HL-60/S4 treated with phorbol 12-myristate 13-acetate at 8.2 ng/mL for 4 days and 3 days (cell line): ENCODE data around the gene ATP11A.

Experiments
- in situ Hi-C: fragments of 300-500 bp; cut with MboI; formaldehyde crosslinking; loops from 2 replicates; pipeline ENCODE4 v1.15.0; 2022; ENCODE audit warnings: low sequenced_read_pairs

Gene ATP11A

DNA sequence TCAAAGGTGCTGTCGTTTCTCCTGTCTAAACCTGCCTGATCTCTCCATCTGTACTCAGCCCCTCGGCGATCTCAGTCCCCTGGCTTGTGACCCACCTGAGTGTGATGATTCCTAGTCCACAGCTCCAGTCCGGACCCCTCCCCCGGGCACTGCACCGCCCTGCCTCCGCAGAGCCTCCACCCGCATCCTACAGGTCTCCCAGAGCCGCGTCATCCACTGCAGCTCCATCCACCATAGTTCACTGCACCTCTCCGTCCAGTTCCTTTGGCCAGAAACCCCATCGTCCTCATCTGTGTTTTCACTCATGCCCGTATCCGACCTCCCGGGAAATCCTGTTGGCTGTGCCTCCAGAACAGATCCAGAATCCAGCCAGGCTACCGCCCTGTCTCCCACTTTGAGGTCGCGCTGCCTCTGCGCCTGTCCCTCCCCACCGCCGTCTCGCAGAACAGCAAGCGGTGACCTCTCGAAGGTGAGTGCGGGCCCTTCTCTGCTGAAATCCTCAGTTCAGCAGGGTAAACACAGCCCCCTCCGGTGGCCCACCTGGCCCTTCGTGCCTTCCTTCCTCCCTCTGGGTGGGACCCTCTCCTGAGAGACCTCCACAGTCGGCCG is 227.3 kb downstream of the ATP11A start:
- in situ Hi-C loops, result no loop called here

DNA sequence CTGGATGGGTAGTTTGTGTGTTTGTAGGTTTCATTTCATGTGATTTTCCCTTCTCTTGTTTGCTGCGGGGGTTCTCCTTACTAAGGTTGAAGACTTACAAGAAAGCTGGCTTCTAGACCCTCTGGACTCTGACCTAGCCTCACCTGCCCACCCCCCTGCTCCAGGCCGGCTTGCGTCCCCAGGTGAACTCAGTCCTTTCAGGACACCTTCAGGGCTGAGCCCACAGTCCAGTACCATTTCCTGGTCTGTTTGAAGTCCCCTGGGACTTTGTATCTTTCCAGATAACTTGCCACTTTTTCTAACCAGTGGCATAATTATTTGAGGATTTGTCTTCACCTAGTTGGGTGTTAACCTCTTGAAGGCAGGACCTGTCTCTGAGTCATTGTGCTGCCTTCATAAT is 227.9 kb downstream of the ATP11A start:
- in situ Hi-C loops, result no loop called here

DNA sequence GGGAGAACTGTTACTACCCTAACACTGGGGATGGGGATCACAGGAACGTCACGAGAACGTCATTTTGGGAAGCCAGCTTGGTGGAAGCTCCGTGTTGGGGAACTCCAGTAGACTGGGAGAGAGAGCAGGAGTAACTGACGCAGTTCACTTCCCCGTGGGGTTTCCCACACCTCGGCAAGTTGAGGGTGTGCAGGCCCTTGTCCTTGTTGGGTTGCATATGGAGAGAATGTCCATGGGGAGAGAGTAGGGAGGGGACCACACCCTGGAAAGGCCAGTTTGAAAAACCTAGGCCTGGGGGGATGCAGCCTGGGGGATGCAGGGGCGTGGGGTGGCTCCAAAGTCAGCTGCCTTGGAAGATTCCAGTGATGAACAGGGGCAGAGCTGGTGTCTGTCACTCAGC is 228.4 kb downstream of the ATP11A start:
- in situ Hi-C loops, result no loop called here

DNA sequence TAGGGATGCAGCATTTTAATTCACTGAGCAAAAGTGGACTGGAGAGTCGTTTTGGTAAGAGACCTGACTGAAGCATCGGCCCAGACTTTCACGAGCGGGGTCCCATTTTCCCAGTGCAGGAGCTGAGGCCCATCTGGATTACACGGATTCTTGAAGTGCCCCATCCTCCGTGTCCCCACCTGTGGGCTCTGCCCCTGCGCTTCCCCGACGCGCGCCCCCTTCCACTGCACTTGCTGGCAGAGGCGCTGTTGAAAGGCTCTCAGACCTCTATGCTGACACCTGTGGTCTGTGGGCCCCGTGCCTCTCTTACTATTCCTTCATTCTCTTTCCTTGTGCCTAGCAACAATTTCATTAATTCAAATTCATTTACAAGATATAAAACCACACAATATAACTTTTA is 228.9 kb downstream of the ATP11A start:
- in situ Hi-C loops, result no loop called here

DNA sequence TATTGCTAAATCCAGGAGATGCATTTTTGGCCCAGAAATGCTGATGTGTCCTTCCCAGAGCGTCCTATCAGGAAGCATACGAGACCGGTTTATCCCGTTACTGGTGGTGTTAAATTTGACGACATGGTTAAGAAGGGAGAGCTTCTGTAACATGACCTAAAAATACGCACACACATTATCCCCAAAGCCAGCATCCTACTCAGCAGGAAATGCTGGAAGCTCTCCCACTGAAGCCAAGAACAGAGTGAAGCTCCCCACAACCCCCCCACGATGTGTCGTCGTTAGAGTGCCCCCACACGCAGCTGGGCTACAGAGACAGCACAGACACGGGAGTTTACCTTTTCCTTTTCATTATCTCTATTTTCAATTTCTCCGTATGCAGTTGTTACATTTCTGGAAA is 234.1 kb downstream of the ATP11A start:
- in situ Hi-C loops, result no loop called here

DNA sequence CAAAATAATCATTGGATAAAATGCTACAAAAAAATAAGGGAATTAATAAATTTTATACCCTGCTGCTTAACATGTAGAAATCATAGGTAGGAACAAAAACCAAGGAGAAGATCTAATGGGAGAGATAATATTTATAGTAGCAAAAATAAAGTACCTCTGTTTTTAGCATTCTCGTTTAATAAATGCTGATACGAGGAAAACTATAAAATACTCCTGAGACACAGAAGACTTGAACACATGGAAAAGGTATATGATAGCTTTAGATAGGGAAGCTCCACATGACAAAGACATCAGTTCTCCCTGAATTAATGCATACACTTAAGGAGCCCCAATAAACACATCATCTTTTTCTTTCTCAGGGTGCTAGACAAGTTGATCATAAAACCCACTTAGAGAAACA is 234.5 kb downstream of the ATP11A start:
- in situ Hi-C loops, result no loop called here

DNA sequence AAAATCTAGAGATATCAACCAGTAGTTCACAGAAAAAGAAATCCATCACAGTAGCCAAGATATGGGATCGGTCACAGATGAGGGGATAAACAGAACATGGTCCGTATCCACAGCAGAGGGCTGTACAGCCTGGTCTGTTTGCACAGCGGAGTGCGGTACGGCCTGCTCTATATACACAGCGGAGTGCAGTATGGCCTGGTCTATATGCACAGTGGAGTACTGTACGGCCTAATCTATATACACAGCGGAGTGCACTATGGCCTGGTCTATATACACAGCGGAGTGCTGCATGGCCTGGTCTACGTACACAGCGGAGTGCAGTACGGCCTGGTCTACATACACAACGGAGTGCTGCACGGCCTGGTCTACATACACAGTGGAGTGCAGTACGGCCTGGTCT is 236.2 kb downstream of the ATP11A start:
- in situ Hi-C loops, result no loop called here

DNA sequence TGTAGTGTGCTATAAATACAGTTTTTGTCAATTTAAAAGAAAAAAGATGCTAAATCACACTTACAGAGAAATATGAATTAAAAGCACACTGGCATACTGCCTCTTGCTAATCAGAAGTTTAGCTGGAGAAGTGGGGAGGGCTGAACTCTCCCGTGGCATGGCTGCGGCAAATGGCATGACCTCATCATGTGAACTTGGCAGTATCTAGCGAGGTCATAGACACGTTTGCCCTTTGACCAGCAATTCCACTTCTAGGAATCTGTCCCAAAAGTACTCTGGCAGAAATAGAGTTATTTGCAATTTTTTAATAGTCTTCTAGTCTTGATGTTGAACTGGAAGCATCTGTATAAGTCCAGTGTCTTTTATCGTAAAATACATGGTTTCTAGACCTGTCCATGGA is 237.2 kb downstream of the ATP11A start:
- in situ Hi-C loops, result no loop called here

DNA sequence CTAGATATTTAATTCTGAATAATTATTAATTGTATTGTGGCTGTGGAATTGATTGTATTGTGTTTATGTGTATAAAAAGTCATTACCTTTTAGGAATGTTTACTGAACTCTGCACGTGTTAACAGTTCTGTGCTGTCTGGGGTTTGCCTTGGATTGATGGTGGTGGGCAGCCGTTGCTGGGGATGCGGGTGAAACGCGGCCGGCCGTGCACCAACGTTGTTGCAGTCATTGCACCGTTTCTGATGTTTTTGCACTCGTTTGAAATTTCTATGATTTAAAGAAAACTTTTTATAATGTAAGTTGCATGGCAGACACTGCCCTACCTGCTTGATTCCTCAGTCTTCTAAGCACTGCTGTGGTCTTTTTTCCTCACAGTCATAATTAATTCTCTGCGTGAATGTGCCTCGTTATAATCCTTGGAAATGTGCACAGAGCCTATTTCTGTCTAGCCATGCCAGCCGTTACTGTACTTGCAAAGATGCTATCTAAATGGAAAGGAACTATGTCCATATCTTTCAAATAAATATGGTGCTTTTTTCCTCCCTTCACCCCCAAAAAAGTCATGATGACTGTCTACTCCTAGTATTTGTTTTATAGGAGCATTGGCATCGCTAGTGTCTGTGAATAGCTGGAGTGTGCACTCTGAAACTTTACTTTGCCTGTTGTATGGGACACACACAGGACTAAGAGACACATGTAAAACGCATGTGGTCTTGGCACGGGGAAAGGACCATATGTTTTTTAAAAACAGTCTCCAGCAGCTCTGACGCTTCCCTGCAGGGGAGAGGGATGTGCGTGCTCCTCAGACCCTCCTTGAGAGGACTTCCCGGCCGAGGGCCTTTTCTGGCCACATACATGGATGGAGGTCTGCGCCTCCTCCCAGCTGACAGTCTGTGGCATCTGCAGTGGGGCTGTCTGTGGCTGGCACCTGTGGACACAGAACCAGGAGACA is 238.5 kb downstream of the ATP11A start:
- in situ Hi-C loops, result no loop called here

DNA sequence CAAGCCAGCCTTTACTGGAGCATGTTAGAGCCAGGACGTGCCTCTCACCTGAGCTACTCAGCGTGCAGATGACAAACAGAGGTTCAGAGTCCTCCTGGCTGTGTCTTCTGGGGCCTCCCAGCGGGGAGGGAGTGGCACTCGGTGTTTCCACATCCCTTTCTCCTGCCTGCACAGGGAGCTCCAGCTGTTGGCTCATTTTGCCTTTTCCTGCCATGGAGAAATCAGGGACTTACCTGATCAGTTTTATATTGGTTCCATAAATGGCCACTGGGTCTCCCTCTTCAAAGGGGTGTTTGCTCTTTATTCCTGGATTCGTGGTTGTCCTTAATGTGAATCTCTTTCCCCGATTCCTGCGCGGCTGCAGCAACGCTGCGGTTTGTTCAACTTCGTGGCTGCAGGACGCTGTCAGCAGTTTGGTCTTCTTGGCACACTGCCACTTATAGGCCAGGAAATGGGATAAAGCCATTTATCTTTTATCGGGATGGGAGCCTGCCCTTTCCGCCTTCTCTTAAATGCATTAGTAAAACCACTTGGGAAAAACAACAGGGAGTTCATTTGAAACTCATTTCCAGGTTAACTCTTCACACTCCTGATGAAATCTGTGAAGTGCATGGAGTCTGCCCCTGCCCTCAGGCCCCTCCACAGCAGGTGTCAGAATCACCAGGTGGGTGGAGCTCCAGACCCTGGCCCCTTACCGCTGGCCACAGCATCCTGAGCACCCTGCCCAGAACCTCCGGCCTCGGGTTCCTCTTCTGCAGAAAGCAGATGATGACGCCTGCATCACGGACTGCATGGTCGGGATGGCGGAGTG is 239.3 kb downstream of the ATP11A start:
- in situ Hi-C loops, result no loop called here

DNA sequence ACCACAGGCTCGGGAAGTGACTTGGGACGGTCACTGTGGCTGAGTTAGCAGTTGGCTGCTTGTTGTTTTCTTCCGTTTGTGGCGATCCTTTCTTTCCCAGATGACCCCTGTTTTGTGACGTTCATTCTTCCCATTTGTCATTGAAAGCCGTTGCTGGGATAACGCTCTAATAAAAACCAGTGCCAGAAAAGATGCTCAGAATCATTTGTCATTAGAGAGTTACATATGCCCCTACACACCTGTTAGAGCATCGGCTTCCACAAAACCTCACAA is 239.9 kb downstream of the ATP11A start:
- in situ Hi-C loops, result no loop called here

DNA sequence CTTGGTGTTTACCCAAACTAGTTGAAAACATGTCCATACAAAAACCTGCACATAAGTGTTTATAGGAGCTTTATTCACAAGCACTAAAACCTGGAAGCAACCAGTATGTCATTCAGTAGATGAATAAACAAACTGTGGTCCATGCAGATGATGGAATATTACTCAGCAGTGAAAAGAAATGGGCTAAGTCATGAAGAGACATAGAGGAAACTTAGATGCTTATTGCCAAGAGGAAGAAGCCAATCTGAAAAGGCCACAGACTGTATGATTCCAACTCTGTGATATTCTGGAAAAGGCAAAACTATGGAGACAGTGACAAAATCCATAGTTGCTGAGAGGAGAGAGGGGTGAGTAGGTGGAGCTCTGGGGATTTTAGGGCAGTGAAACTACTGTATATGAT is 240.4 kb downstream of the ATP11A start:
- in situ Hi-C loops, result no loop called here

DNA sequence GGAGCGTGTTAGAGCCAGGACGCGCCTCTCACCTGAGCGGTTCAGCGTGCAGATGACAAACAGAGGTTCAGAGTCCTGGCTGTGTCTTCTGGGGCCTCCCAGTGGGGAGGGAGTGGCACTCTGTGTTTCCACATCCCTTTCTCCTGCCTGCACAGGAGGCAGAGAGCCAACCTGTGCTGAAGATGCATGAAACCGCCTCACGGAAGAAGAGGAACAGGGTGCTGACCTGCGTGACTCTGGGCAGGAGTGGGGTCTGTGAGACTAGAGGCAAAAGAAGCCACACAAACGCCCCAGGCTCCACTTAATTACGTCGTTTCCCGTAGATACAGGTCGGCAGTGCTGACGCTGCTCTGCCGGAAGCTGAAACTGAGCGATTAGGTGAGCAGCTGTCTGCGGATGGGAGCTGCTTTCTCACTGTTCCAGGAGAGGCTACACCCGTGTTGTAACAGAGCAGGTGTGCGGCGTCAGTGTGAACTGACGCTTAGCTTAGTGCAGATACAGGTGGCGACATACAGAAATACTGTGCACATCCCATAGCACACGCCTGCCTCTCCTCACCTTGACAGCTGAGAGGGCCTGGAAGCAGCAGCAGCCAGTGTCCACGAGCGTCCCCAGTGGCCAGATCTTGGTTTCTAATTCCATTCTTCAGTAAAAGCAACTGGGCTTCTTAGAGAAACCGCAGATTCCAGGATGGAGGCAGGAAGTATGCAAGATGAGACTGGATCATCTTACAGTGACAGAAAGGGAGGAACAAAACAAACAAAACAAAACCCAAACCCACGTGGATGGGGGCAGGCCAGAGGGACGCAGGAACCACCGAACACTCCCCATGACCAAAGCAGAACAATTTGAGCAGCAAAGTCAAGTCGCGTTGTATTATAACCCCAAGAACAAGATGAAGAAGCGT is 241.4 kb downstream of the ATP11A start:
- in situ Hi-C loops, result no loop called here

DNA sequence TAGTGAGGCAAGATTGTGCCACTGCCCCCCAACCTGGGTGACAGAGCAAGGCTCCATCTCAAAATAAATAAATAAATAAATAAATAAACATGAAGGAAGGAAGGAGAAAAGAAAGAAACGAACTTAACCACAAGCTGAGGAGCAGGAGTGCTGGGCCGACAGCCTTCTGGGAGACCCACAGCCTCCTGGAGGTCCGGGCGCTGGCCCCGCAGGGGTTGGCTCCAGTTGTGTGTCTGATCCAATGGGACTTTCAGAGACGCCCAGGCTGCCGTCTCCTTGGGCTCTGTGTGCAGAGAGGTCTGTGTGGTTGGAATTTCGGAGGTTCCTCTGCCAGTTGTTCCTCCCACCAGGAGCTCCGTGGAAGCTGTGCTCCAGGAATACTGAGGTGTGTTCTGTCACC is 243.1 kb downstream of the ATP11A start:
- in situ Hi-C loops, result no loop called here

DNA sequence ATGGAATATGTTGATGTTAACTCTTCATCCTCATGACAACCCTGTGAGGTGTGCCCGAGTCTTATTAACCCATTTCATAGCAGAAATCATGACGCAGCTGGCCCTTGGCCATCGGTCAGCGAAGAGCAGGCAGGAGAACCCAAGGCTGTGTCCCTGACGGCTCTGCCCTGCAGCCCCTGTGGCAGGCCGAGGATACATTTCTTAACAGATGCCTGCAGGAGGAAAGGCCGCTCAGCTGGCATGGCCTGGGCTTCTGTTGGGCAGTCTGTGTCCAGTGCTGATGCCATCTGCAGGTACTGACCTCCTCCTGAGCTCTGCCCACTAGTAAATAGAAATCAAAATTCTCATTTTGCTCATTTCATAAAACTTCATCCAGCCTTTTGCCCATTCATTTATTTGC is 243.8 kb downstream of the ATP11A start:
- in situ Hi-C loops, result no loop called here

DNA sequence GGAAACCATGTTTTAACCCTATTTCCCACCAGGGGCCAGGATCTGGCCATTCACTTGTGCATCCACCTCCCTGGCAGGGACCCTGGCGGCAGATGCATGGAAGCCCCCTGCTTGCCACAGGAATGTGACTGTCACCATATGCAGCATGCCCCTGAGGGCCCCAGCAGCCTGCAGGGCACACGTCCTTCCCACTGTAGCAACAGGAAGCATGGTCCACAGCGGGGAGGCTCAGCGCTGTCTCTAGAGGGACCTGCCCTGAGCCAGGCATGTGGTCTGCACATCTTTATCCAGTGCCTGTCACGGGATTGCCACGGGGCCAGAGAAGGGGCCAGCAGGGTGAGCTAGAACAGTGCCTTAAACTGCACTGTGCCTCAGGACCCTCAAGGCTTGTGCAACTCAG is 244.2 kb downstream of the ATP11A start:
- in situ Hi-C loops, result no loop called here
